Neural progenitor cell (in vitro differentiated cells): Measurements from ENCODE around the gene CHRNA7. TPM values are rescaled to one million over a fixed set of nuclear protein-coding genes. Genes with fewer than 3 reads are reported as not detected.

Experiments used
- DNase-seq: peaks from one replicate; pipeline ENCODE4 v3.0.0-alpha.2; 2016; ENCODE audit warnings: low spot score
- H2AFZ ChIP-seq: fragments of 200-600 bp; sonication (generic); replicated peaks from 2 replicates; pipeline ENCODE4 v1.6.1; 2016; ENCODE audit warnings: antibody characterized with exemption
- H3F3A ChIP-seq: fragments of 200-600 bp; sonication (generic); 2 replicates; pipeline ENCODE4 v1.6.1; 2016; ENCODE audit warnings: antibody characterized with exemption, low read depth
- H3K27ac ChIP-seq: fragments of 200-600 bp; sonication (generic); 2 replicates; pipeline ENCODE4 v1.5.1; 2016; ENCODE audit warnings: mild to moderate bottlenecking
- H3K27me3 ChIP-seq: fragments of 200-600 bp; sonication (generic); 2 replicates; pipeline ENCODE4 v1.6.1; 2016; ENCODE audit warnings: mild to moderate bottlenecking, moderate library complexity
- H3K36me3 ChIP-seq: fragments of 200-600 bp; sonication (generic); 2 replicates; pipeline ENCODE4 v1.5.1; 2016
- H3K4me1 ChIP-seq: fragments of 200-600 bp; sonication (generic); 2 replicates; pipeline ENCODE4 v1.6.1; 2016; ENCODE audit warnings: mixed run types
- H3K4me2 ChIP-seq: fragments of 200-600 bp; sonication (generic); 2 replicates; pipeline ENCODE4 v1.6.1; 2016
- H3K4me3 ChIP-seq: fragments of 200-600 bp; sonication (generic); 2 replicates; pipeline ENCODE4 v1.5.1; 2016
- H3K79me2 ChIP-seq: fragments of 200-600 bp; sonication (generic); 2 replicates; pipeline ENCODE4 v1.6.1; 2016; ENCODE audit warnings: low read depth
- H3K9ac ChIP-seq: fragments of 200-600 bp; sonication (generic); 2 replicates; pipeline ENCODE4 v1.6.1; 2016
- H3K9me3 ChIP-seq: fragments of 200-600 bp; sonication (generic); 2 replicates; pipeline ENCODE4 v1.5.1; 2016; ENCODE audit warnings: low read depth
- H4K20me1 ChIP-seq: fragments of 200-600 bp; sonication (generic); 2 replicates; pipeline ENCODE4 v1.6.1; 2016; ENCODE audit warnings: low read depth
- H3K27ac Mint-ChIP-seq: 3 replicates; pipeline ENCODE4 v1.8.0; 2021; ENCODE audit warnings: mixed read lengths
- H3K27me3 Mint-ChIP-seq: 2 replicates; pipeline ENCODE4 v1.8.0; 2022; ENCODE audit warnings: low read depth, mild to moderate bottlenecking, inconsistent platforms, moderate library complexity, mixed read lengths; ENCODE audit not compliant: insufficient read depth
- H3K36me3 Mint-ChIP-seq: 3 replicates; pipeline ENCODE4 v1.8.0; 2021; ENCODE audit warnings: mixed read lengths
- H3K4me1 Mint-ChIP-seq: 3 replicates; pipeline ENCODE4 v1.8.0; 2021; ENCODE audit warnings: mixed read lengths
- H3K4me3 Mint-ChIP-seq: 3 replicates; pipeline ENCODE4 v1.8.0; 2021; ENCODE audit warnings: mild to moderate bottlenecking, moderate library complexity, mixed read lengths
- H3K9me3 Mint-ChIP-seq: 3 replicates; pipeline ENCODE4 v1.8.0; 2020; ENCODE audit warnings: mixed read lengths
- EZH2 ChIP-seq: fragments of 200-600 bp; sonication (generic); IDR thresholded peaks from 2 replicates; pipeline ENCODE4 v1.6.1; 2017; ENCODE audit warnings: antibody characterized with exemption, mild to moderate bottlenecking, moderate library complexity
- EZH2phosphoT487 ChIP-seq: fragments of 200-600 bp; sonication (generic); IDR thresholded peaks from 2 replicates; pipeline ENCODE4 v1.6.1; 2017; ENCODE audit warnings: antibody characterized with exemption
- total RNA-seq: library from RNA; depleted of rRNA; stranded (reverse); fragments of >200 nt; gene quantifications from 2 replicates; pipeline ENCODE4 v1.2.3, GENCODE V29; 2015; ENCODE audit warnings: low replicate concordance
- TF ChIP-seq, protein P1 (sequence below): fragments of 200-600 bp; sonication (generic); IDR thresholded peaks from 2 replicates; pipeline ENCODE4 v1.5.1; 2017; ENCODE audit warnings: antibody characterized with exemption, mild to moderate bottlenecking

The CHRNA7 gene
- total RNA-seq, 1 donor from 2014 or later: 14.0 TPM

DNA sequence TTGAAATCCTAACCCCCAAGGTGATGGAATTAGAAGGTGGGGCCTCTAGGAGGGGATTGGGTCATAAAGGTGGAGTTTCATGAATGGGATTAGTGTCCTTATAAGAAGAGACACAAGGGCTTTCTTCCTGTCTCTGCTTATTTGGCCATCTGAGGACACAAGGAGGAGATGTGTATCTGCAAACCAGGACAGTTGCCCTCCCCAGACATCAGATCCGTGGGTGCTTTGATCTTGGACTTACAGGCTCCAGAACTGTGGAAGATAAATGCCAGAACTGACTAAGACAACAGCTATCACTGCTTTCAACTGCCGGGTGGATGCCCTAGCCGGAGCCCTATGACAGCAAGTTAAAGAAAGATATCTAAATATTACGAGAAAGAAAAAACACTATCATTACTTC lies 94.4 kb downstream of the CHRNA7 start:
- Histone ChIP-seq H3K79me2 (no peaks in the 10 kb centered on the region), H3K36me3 (no peaks in the 10 kb centered on the region), H4K20me1 (no peaks in the 10 kb centered on the region), H3K27ac (no peak overlapping the region), H2AFZ (no peak overlapping the region), H3K4me3 (no peak overlapping the region), H3K9ac (no peak overlapping the region), H3K4me2 (no peak overlapping the region), H3K27me3 (no peaks in the 10 kb centered on the region), H3F3A (no peaks in the 10 kb centered on the region), H3K9me3 (no peaks in the 10 kb centered on the region), H3K4me1 (peaks cover 19% of the 10 kb centered on the region)
- Mint-ChIP-seq H3K4me3 (no peak overlapping the region), H3K27me3 (peaks cover 6% of the 10 kb centered on the region), H3K27ac (peak overlapping the region; percentile 75), H3K9me3 (no peaks in the 10 kb centered on the region), H3K4me1 (peaks cover 25% of the 10 kb centered on the region), H3K36me3 (no peaks in the 10 kb centered on the region)
- DNase-seq: no peak
- TF ChIP-seq, protein P1, sequence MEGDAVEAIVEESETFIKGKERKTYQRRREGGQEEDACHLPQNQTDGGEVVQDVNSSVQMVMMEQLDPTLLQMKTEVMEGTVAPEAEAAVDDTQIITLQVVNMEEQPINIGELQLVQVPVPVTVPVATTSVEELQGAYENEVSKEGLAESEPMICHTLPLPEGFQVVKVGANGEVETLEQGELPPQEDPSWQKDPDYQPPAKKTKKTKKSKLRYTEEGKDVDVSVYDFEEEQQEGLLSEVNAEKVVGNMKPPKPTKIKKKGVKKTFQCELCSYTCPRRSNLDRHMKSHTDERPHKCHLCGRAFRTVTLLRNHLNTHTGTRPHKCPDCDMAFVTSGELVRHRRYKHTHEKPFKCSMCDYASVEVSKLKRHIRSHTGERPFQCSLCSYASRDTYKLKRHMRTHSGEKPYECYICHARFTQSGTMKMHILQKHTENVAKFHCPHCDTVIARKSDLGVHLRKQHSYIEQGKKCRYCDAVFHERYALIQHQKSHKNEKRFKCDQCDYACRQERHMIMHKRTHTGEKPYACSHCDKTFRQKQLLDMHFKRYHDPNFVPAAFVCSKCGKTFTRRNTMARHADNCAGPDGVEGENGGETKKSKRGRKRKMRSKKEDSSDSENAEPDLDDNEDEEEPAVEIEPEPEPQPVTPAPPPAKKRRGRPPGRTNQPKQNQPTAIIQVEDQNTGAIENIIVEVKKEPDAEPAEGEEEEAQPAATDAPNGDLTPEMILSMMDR: no peak

DNA sequence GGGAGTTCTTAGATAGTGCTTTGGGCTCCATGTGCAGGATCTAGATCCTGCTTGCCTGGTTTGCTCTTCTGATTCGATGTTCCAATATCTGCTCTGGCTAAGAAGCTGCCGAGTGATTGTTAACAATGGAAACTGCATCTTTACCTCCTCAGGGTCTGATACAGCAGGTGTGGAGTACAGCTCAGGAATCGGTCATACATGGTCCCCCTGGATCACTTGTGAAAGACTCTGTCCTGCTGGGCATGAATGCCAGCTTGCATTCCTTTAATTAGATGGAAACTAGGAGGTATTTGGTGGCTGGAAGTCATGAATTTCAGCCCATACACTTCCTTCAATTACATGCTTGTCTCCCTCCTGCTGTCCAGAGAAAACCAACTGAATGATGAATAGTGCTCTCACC lies 95.3 kb downstream of the CHRNA7 start:
- Histone ChIP-seq H3K9me3 (no peaks in the 10 kb centered on the region), H3F3A (no peaks in the 10 kb centered on the region), H3K27ac (no peak overlapping the region), H3K36me3 (no peaks in the 10 kb centered on the region), H4K20me1 (no peaks in the 10 kb centered on the region), H3K27me3 (no peaks in the 10 kb centered on the region), H3K4me3 (no peak overlapping the region), H3K4me1 (peaks cover 19% of the 10 kb centered on the region), H3K4me2 (peak overlapping the region; percentile 9), H3K9ac (no peak overlapping the region), H2AFZ (no peak overlapping the region), H3K79me2 (no peaks in the 10 kb centered on the region)
- peaks cover 25% of the 10 kb centered on the region for H3K4me1 Mint-ChIP-seq
- H3K27me3 Mint-ChIP-seq: peaks cover 2% of the 10 kb centered on the region
- DNase-seq: peak; percentile 26
- no peak overlapping the region for H3K4me3 Mint-ChIP-seq
- peak overlapping the region; percentile 30 for H3K27ac Mint-ChIP-seq
- TF ChIP-seq EZH2phosphoT487 (no peak), EZH2 (no peak)
- TF ChIP-seq, protein P1: no peak
- H3K9me3 Mint-ChIP-seq: no peaks in the 10 kb centered on the region
- H3K36me3 Mint-ChIP-seq: no peaks in the 10 kb centered on the region

DNA sequence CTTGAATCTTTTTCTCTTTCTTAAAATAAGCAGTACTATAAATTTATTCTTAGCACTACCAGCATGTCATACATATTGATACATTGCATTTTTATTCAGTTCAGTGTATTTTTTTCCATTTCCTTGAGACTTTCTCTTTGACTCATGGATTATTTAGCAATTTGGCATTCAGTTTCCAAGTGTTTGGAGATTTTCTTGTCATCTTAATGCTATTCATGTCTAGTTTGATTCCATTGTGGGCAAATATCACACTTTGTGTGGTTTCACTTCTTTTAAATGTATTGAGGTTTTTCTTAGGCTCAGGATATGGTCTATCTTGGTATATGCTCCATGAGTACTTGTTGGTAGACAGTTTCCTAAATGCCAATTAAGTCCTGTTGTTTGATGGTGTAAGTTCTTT lies 99.5 kb downstream of the CHRNA7 start:
- Histone ChIP-seq H3K9ac (no peak overlapping the region), H3F3A (no peaks in the 10 kb centered on the region), H4K20me1 (no peaks in the 10 kb centered on the region), H3K27ac (no peak overlapping the region), H3K4me1 (peaks cover 13% of the 10 kb centered on the region), H3K4me3 (no peak overlapping the region), H3K79me2 (no peaks in the 10 kb centered on the region), H3K27me3 (no peaks in the 10 kb centered on the region), H2AFZ (no peak overlapping the region), H3K9me3 (no peaks in the 10 kb centered on the region), H3K4me2 (no peak overlapping the region), H3K36me3 (no peaks in the 10 kb centered on the region)
- H3K4me1 Mint-ChIP-seq: peaks cover 22% of the 10 kb centered on the region
- no peaks in the 10 kb centered on the region for H3K27me3 Mint-ChIP-seq
- H3K27ac Mint-ChIP-seq: no peak overlapping the region
- H3K4me3 Mint-ChIP-seq: no peak overlapping the region
- TF ChIP-seq EZH2 (no peak), EZH2phosphoT487 (no peak)
- TF ChIP-seq, protein P1: no peak
- DNase-seq: no peak
- no peaks in the 10 kb centered on the region for H3K9me3 Mint-ChIP-seq
- no peaks in the 10 kb centered on the region for H3K36me3 Mint-ChIP-seq

DNA sequence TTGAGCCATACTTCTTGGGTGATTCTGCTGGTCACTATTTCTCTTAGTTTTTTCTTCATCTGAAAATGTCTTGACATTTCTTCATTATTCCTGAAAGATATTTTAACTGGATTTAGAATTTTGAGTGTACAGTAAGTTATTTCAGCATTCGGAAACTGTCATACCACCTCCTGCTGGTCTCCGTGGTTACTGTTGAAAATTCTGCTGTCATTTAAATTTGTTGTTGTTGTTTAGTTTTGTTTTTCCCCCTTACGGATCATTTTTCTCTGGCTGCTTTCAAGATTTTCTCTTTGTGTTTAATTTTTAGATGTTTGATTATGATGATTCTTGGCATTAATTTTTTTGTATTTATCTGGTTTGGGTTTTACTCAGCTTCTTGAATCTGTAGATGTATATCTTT lies 100.5 kb downstream of the CHRNA7 start:
- DNase-seq: no peak
- Histone ChIP-seq H3K27me3 (no peaks in the 10 kb centered on the region), H3K4me1 (peaks cover 2% of the 10 kb centered on the region), H3K4me2 (no peak overlapping the region), H3F3A (no peaks in the 10 kb centered on the region), H3K27ac (no peak overlapping the region), H4K20me1 (no peaks in the 10 kb centered on the region), H3K9ac (no peak overlapping the region), H3K79me2 (no peaks in the 10 kb centered on the region), H3K4me3 (no peak overlapping the region), H3K36me3 (no peaks in the 10 kb centered on the region), H3K9me3 (no peaks in the 10 kb centered on the region), H2AFZ (no peak overlapping the region)
- no peaks in the 10 kb centered on the region for H3K9me3 Mint-ChIP-seq
- H3K36me3 Mint-ChIP-seq: no peaks in the 10 kb centered on the region
- H3K4me1 Mint-ChIP-seq: peaks cover 12% of the 10 kb centered on the region
- no peaks in the 10 kb centered on the region for H3K27me3 Mint-ChIP-seq
- no peak for TF ChIP-seq EZH2phosphoT487
- TF ChIP-seq, protein P1: peak; percentile 28
- H3K4me3 Mint-ChIP-seq: no peak overlapping the region
- no peak overlapping the region for H3K27ac Mint-ChIP-seq
